T-helper 22 cell (primary cell): ENCODE measurements around the gene GNAL.
"Not testable (repeated sequence)": the region's sequence is repeated elsewhere in the genome, so short reads cannot be mapped to it uniquely, and the experiment has no call there.

Source experiments
- DNase-seq: peaks from one replicate; pipeline ENCODE4 v3.0.0-alpha.2; 2020; ENCODE audit warnings: low read depth

Gene GNAL

DNA sequence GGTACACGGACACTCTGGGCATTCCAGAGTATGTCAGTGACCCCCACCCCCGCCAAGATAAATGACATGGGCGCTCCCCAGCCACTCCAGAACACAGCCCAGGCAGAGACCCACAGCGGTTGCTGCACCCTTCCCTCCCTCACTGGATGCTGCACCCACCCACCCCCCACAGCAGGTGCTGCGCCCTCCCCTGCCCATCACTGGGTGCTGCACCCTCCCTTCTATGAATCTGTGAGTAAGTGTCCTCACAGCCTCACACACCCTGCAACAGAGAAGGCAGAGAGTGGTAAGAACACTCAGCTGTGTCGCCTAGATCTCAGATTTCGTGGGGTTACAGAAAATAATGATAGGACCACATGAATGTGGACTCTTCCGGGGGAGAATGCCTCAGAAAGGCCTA lies 185.6 kb downstream of the GNAL start:
- DNase-seq, result no peak

DNA sequence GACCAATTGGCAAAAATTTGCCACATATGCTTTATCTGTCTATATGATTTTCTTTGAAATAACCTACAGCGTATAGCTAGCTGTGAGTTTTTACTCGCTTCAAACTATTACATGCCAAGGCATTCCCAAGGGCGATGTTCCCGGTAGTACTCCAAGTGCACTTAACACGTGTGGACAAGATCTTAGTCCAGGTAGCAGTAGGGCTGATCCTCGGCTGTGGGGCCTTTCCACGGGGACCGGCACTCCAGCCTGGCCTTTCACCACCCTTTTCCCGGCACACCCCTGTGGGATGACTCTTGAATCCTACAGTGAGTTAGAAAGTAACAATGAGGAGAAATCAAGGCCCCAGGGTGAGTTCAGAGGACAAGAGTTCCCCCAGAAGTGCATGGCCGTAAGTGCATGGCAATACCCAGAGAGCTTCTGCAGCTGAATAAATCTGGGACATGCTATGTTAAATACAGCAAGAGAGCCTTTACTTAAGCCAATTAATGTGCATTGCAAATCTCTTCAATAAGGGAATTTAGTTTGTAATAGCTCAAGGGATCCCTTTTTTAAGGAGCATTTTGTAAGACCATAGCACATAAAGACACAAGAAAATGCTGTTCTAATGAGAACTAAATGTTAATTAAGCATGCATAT lies 188.6 kb downstream of the GNAL start:
- DNase-seq, result no peak

DNA sequence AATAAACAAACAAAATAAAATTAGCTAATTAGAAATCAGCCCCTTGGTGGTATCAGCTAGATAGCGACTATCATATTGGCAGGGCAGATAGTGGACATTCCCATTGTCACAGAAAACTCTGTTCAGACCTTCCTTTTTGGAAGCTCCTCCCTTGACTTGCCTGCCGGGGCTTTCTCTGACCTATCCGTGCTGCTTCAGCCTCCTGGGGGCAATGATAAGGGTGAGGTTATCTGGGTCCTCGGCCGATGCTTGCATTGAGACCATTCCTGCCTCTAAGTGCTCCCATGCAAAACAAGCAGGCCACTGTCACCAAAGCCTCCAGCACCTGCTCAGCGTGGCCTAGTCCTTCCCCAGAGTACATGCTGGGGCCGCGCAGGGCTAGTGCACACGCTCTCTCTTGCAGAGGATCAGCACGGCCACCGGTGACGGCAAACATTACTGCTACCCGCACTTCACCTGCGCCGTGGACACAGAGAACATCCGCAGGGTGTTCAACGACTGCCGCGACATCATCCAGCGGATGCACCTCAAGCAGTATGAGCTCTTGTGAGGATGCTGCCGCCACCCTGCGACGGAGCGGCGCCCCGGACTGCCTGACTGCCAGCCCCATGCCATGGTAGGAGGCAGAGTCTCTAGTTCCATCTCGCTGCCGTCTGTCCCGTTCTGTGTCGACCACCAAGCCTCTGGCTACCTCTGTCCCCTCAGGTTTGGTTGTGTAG lies 191.7 kb downstream of the GNAL start:
- DNase-seq, result no peak

- DNase-seq, result no peak
Observed at GRCh38 chr18:11882636-11883035, 193.6 kb downstream of the GNAL start.

GRCh38 chr18:11883153-11883552 lies 194.1 kb downstream of the GNAL start:
- no peak for DNase-seq

- DNase-seq, result no peak
Observed at GRCh38 chr18:11884396-11885030, 195.4 kb downstream of the GNAL start.

GRCh38 chr18:11885278-11885947 lies 196.3 kb downstream of the GNAL start:
- no peak for DNase-seq

GRCh38 chr18:11886577-11887110 lies 197.6 kb downstream of the GNAL start:
- no peak for DNase-seq

DNA sequence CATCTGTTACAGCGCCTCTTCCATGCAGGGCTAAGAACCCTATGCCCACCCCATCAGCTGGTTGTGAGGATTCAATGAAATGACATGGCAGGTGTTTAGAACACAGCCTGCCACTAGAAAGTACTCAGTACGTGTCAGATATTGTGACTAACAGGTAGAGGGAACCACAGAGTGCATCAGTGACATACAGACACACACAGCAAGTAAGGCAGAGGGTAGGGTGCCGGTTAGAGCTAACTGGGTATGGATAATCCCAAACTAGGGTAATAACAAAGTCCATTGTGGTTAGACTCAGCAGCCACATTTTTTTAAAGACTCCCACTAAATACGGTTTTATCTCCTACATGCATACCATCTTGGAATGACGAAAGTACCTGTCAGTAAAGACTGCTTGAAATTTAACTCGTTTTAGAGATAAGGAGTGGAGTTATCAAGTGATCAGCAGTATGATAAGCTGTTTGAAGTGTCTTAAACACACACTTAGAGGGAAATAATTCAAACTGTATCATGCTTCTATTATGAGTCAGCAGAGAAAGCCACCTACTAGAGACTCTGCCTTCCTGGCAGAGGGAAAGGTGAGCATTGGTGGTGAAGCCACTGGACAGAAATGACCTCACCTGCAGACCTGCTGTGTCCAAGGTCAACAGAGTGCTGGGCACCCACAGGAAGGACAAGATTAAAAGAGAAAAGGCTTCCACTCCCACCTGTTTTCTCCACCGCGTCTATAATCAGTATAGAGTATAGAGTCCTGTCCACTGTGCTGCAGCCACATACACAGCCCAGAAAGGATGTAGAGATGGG lies 198.5 kb downstream of the GNAL start:
- no peak for DNase-seq

DNA sequence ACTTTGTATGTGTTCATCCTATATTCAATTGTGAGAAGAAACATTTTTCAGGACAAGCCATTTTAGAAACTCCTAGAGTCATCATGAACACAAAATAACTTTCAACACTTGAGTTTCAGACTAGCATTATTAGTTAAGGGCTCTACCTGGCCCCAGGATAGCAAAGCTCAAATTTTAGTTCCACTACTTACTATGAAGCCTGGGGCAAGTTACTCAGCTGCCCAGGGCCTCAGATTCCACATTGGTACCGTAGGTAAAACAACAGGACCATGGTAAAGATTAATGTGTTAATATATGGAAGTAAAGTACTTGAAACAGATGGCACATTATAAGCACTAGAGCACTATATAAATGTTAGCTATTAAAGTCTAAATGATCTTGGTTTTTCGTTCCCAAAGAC lies 199.7 kb downstream of the GNAL start:
- DNase-seq, result no peak

DNA sequence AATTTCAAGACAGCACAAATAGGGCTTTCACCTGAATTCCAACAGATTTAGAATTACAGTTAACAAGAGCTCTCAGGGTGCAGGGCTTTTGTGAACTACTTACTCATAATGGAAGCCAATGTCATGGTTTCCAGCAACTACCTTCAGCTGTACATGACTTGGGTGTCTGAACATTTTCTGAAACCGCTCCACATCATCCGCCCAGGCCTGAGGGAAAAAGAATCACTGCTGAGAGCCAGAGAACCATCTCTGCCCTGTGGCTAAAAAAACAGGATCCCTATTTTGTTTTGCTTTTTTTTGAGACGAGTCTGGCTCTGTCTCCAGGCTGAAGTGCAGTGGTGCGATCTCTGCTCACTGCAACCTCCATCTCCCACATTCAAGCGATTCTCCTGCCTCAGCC lies 200.2 kb downstream of the GNAL start:
- no peak for DNase-seq

GRCh38 chr18:11891737-11892136 lies 202.7 kb downstream of the GNAL start:
- DNase-seq, result no peak

- DNase-seq, result not testable (repeated sequence)
Observed at GRCh38 chr18:11892438-11892837, 203.4 kb downstream of the GNAL start.

DNA sequence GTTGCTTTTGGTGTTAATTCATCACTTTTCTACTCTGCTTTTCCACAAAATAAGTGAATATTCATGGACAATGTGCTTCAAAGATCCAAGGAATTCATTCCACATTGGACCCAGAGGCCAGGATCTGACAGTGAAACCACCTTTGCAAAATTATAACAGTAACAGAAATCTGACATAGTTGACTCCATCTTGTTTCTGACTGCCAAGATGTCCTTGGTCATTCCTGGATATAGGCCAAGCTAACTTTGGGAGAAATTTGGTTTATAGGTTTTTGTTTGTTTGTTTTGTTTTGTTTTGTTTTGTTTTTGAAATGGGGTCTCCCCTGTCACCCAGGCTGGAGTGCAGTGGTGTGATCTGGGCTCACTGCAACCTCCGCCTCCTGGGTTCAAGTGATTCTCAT lies 208.7 kb downstream of the GNAL start:
- no peak for DNase-seq

DNA sequence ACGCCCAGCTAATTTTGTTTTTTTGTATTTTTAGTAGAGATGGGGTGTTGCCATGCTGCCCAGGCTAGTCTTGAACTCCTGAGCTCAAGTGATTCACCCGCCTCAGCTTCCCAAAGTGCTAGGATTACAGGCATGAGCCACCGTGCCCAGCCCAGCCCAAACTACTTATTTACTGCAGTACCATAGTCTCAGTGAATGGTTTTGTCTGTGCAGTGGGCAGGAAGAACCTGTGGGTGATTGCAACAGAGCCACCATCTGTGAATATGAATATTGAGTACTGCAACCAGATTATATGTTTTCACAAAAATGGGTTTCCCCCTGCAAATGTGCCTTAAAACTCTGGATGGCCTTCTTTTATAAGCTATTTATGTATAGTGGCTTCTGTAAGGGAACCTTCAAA lies 210.0 kb downstream of the GNAL start:
- DNase-seq, result no peak

- no peak for DNase-seq
Observed at GRCh38 chr18:11901826-11902438, 212.9 kb downstream of the GNAL start.

DNA sequence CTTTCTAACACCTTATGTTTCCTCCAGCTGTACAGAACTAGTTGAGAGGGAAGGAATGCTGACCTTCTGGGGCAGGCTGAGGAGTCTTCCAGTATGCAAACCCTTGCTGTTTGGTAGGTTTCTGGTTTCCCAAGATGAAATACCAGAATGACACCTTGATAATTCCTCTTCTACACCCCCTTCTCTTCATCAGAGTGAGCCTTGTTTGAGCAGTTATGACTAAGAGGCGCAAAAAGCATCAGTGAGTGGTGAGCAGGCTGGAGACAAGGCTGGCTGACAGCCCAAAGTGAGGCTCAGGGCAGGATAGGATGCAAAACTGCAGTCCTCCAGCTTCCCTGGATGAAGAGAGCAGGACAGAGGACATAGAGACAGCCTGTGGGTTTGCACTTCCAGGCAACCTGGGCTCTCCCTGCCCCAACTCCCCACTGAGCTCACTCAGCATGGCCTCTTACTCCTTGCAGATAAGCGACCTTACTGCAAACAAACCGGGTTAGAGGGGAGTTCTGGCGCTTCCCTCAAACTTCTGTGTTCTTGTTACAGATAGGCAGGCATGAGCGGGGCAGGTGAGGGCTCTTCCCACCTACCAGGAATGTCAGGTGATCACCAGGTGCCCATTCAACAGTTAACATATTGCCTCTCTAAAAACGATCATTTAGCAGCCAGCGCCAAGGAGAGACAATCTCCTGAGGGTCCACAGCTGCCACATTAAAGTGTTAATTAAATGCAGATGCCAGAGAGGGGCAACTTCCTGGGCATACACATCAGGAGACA lies 213.6 kb downstream of the GNAL start:
- DNase-seq, result no peak

DNA sequence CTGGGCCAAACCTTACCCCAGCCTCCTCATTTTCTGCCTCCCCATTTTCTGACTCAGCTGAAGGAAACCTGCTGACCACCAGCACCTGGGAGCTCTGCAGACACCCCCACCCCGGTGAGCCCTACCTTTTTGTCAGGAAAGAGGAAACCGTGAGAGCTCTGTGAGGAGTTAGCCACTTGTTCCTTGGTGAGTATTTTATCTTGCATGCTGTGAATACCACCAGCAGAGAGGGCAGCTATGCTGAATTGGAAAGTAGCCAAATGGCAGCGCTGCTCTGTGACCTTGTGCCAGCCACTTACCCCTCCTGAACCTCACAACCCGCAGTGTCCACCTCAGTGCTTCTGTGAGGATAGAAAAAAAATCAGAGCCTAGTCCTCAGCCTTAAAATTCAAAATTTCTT lies 216.5 kb downstream of the GNAL start:
- DNase-seq, result no peak

- DNase-seq, result no peak
Observed at GRCh38 chr18:11906176-11906575, 217.1 kb downstream of the GNAL start.
